H1 (cell line): ENCODE results near the gene TNXB. TPM values are rescaled to one million over a fixed set of nuclear protein-coding genes. Genes with fewer than 3 reads are reported as not detected.
"Not testable (repeated sequence)": the region's sequence is repeated elsewhere in the genome, so short reads cannot be mapped to it uniquely, and the experiment has no call there.

Experiments used
- CTCF ChIA-PET: fragments of 300-600 bp; sonication (Branson Sonifier 250); formaldehyde crosslinking; loops from one replicate; lab custom pipeline; 2021; ENCODE audit not compliant: partially characterized antibody; lab: Charles Lee
- POLR2A ChIA-PET: fragments of 300-600 bp; sonication (Branson Sonifier 250); formaldehyde crosslinking; loops from one replicate; lab custom pipeline; 2021; ENCODE audit warnings: inconsistent platforms; ENCODE audit not compliant: partially characterized antibody; lab: Charles Lee
- DNase-seq, 2 experiments: peaks; one replicate each; pipeline versions ENCODE4 v3.0.0 to v3.0.0-alpha.2; 2010 to 2022; ENCODE audit warnings: low spot score in 2 of 2, low read depth in 1 of 2, mixed read lengths in 1 of 2
- FAIRE-seq: peaks from 2 replicates; lab custom pipeline; 2011; peaks lifted over from hg19 to GRCh38; lab: Jason Lieb, UNC
- H2AFZ ChIP-seq: 2 replicates; pipeline ENCODE4 v1.8.1; 2012; ENCODE audit warnings: low read length, inconsistent platforms
- H2AK5ac ChIP-seq: 2 replicates; pipeline ENCODE4 v1.6.1; 2013; ENCODE audit warnings: low read depth, low read length
- H2BK120ac ChIP-seq: replicated peaks from 2 replicates; pipeline ENCODE3; 2013; ENCODE audit warnings: low read depth, low read length, inconsistent platforms
- H2BK12ac ChIP-seq: 2 replicates; pipeline ENCODE4 v1.6.1; 2013; ENCODE audit warnings: low read depth, low read length
- H2BK15ac ChIP-seq: 2 replicates; pipeline ENCODE4 v1.6.1; 2013; ENCODE audit warnings: low read length
- H2BK20ac ChIP-seq: 2 replicates; pipeline ENCODE4 v1.6.1; 2013; ENCODE audit warnings: low read length
- H2BK5ac ChIP-seq: 2 replicates; pipeline ENCODE4 v1.6.1; 2013; ENCODE audit warnings: low read depth, low read length
- H3K14ac ChIP-seq: 2 replicates; pipeline ENCODE4 v1.6.1; 2013; ENCODE audit warnings: inconsistent platforms; ENCODE audit not compliant: insufficient read length
- H3K18ac ChIP-seq: 2 replicates; pipeline ENCODE4 v1.6.1; 2013; ENCODE audit warnings: low read length; ENCODE audit errors: extremely low read depth
- H3K23ac ChIP-seq: 2 replicates; pipeline ENCODE4 v1.6.1; 2013; ENCODE audit warnings: inconsistent platforms; ENCODE audit not compliant: insufficient read length
- H3K23me2 ChIP-seq: 2 replicates; pipeline ENCODE4 v1.6.1; 2013; ENCODE audit warnings: low read depth, low read length
- H3K27ac ChIP-seq: 2 replicates; pipeline ENCODE4 v1.6.1; 2011; ENCODE audit warnings: low read depth, low read length, inconsistent platforms
- H3K27me3 ChIP-seq, 4 experiments: replicated peaks in 1 of 4; 1 replicate in 1 of 4; 2 replicates in 3 of 4; pipeline versions ENCODE4 v1.6.1 to v1.8.1; 2011 to 2013; ENCODE audit warnings: low read length in 3 of 4, mild to moderate bottlenecking in 3 of 4, inconsistent platforms in 2 of 4, mixed read lengths in 2 of 4, moderate library complexity in 1 of 4; ENCODE audit not compliant: control insufficient read depth in 3 of 4, insufficient read depth in 3 of 4; ENCODE audit errors: extremely low read depth in 1 of 4
- H3K36me3 ChIP-seq, 4 experiments: 2 replicates each; pipeline versions ENCODE4 v1.6.1 to v1.8.1; 2011 to 2013; ENCODE audit warnings: mild to moderate bottlenecking in 4 of 4, low read length in 3 of 4, moderate library complexity in 2 of 4, control low read depth in 1 of 4, inconsistent platforms in 1 of 4; ENCODE audit not compliant: insufficient read depth in 4 of 4, control insufficient read depth in 2 of 4
- H3K4ac ChIP-seq: replicated peaks from 2 replicates; pipeline ENCODE3; 2013; ENCODE audit warnings: low read length, low read depth, mixed read lengths, inconsistent platforms; ENCODE audit not compliant: insufficient read length
- H3K4me1 ChIP-seq, 4 experiments: replicated peaks in 1 of 4; 1 replicate in 1 of 4; 2 replicates in 3 of 4; pipeline versions ENCODE4 v1.6.1 to v1.8.1; 2011 to 2013; ENCODE audit warnings: low read length in 3 of 4, inconsistent platforms in 2 of 4, mixed read lengths in 1 of 4; ENCODE audit not compliant: insufficient read depth in 4 of 4, control insufficient read depth in 3 of 4
- H3K4me2 ChIP-seq, 2 experiments: 2 replicates each; pipeline versions ENCODE4 v1.6.1 to v1.8.1; 2011 to 2013; ENCODE audit warnings: low read depth in 2 of 2, low read length in 2 of 2, control low read depth in 1 of 2, inconsistent platforms in 1 of 2, mild to moderate bottlenecking in 1 of 2; ENCODE audit not compliant: insufficient read depth in 1 of 2
- H3K4me3 ChIP-seq, 4 experiments: fragments of 200-600, 300-600 bp in 1 of 4; sonication (generic), shearing (Covaris generic), sonication (Bioruptor Twin) in 1 of 4; 2 replicates each; pipeline versions ENCODE4 v1.5.1 to v1.8.1; 2011 to 2016; ENCODE audit warnings: low read length in 4 of 4, low read depth in 3 of 4, control low read depth in 2 of 4, inconsistent platforms in 2 of 4, mild to moderate bottlenecking in 2 of 4, mixed read lengths in 1 of 4, moderate library complexity in 1 of 4; ENCODE audit not compliant: insufficient read depth in 2 of 4; ENCODE audit errors: extremely low read depth in 1 of 4
- H3K56ac ChIP-seq: replicated peaks from 2 replicates; pipeline ENCODE3; 2013; ENCODE audit warnings: low read depth, mild to moderate bottlenecking, mixed read lengths, low read length, inconsistent platforms; ENCODE audit not compliant: insufficient read length
- H3K79me1 ChIP-seq: 2 replicates; pipeline ENCODE4 v1.6.1; 2013; ENCODE audit warnings: low read depth, low read length, control low read depth
- H3K79me2 ChIP-seq, 2 experiments: 2 replicates each; pipeline versions ENCODE4 v1.6.1 to v1.8.1; 2012 to 2013; ENCODE audit warnings: low read length in 2 of 2, mild to moderate bottlenecking in 2 of 2, inconsistent platforms in 1 of 2; ENCODE audit not compliant: insufficient read depth in 2 of 2, control insufficient read depth in 1 of 2
- H3K9ac ChIP-seq, 4 experiments: replicated peaks in 1 of 4; 1 replicate in 1 of 4; 2 replicates in 3 of 4; pipeline versions ENCODE4 v1.6.1 to v1.8.1; 2011 to 2013; ENCODE audit warnings: low read depth in 3 of 4, low read length in 3 of 4, control low read depth in 2 of 4, mild to moderate bottlenecking in 2 of 4, moderate library complexity in 2 of 4, inconsistent platforms in 1 of 4; ENCODE audit errors: extremely low read depth in 1 of 4
- H3K9me3 ChIP-seq, 2 experiments: 2 replicates each; pipeline versions ENCODE4 v1.6.1 to v1.8.1; 2012 to 2013; ENCODE audit warnings: mild to moderate bottlenecking in 2 of 2, moderate library complexity in 2 of 2, control low read depth in 1 of 2, inconsistent platforms in 1 of 2, low read depth in 1 of 2, low read length in 1 of 2, mixed read lengths in 1 of 2; ENCODE audit not compliant: insufficient read depth in 2 of 2
- H4K20me1 ChIP-seq, 2 experiments: replicated peaks in 1 of 2; 2 replicates each; pipeline versions ENCODE3 to v1.8.1; 2011 to 2013; ENCODE audit warnings: inconsistent platforms in 2 of 2, low read length in 2 of 2, mild to moderate bottlenecking in 1 of 2; ENCODE audit not compliant: insufficient read depth in 2 of 2, control insufficient read depth in 1 of 2
- H4K5ac ChIP-seq: 2 replicates; pipeline ENCODE4 v1.6.1; 2013; ENCODE audit warnings: low read length, low read depth, mixed read lengths, inconsistent platforms; ENCODE audit not compliant: insufficient read length
- H4K8ac ChIP-seq: 2 replicates; pipeline ENCODE4 v1.8.0; 2013; ENCODE audit warnings: mild to moderate bottlenecking, moderate library complexity, low read length, inconsistent platforms; ENCODE audit not compliant: insufficient read depth; ENCODE audit errors: extremely low read depth
- H4K91ac ChIP-seq: replicated peaks from 2 replicates; pipeline ENCODE3; 2013; ENCODE audit warnings: low read length, mixed read lengths, inconsistent platforms; ENCODE audit not compliant: insufficient read length
- WGBS, 2 experiments: shearing (Covaris generic) in 1 of 2; methylation state at CpG; one replicate each; pipeline versions ENCODE4 v1.1.6 to v1.1.7; 2013 to 2015; ENCODE audit warnings: low lambda C conversion rate in 2 of 2, mixed read lengths in 2 of 2, inconsistent platforms in 1 of 2, low coverage in 1 of 2, missing lambda C conversion rate in 1 of 2; ENCODE audit not compliant: insufficient replicate concordance in 2 of 2, insufficient coverage in 1 of 2, insufficient read length in 1 of 2; ENCODE audit errors: extremely low coverage in 1 of 2, missing lambda C conversion rate in 1 of 2; 5-methylcytosine and 5-hydroxymethylcytosine counted together
- polyA plus RNA-seq, 7 experiments: library from polyadenylated mRNA; depleted of rRNA in 3 of 7; stranded (reverse) in 5 of 7; unstranded in 2 of 7; fragments of >200 nt in 5 of 7; fragments of 200-250 nt in 2 of 7; gene quantifications; 1 replicate in 5 of 7; 2 replicates in 1 of 7; 4 replicates in 1 of 7; pipeline versions ENCODE4 v1.2.1 to v1.2.3, GENCODE V29; 2011 to 2013; ENCODE audit warnings: missing spikeins in 2 of 7, mixed read lengths in 2 of 7
- total RNA-seq: library from RNA; stranded (reverse); fragmentation: NEBNext Ultra II Directional; extraction: Animal tissue kit (Norgen Biotek cat#: 25700); gene quantifications from 2 replicates; pipeline ENCODE4 v1.2.1, GENCODE V29; 2021

TNXB gene
- total and polyA plus RNA-seq, 2 of the 8 experiments (the other 6 are each of a cell fraction or from before 2014, with no cell fraction given), result 3.1 to 4.8 TPM

- H3K56ac ChIP-seq, H2BK15ac ChIP-seq, H3K27me3 ChIP-seq, H4K5ac ChIP-seq, H3K4me3 ChIP-seq, H3K79me2 ChIP-seq, H2BK12ac ChIP-seq, H2AFZ ChIP-seq, H3K79me1 ChIP-seq, DNase-seq, H2BK20ac ChIP-seq, POLR2A ChIA-PET, H3K4ac ChIP-seq, H2BK5ac ChIP-seq, H3K9ac ChIP-seq, H3K18ac ChIP-seq, H3K14ac ChIP-seq, H4K20me1 ChIP-seq, H3K23me2 ChIP-seq, FAIRE-seq, H3K4me2 ChIP-seq, H3K27ac ChIP-seq, H4K8ac ChIP-seq, H3K9me3 ChIP-seq, H2AK5ac ChIP-seq, H3K23ac ChIP-seq, H3K4me1 ChIP-seq, H3K36me3 ChIP-seq, H4K91ac ChIP-seq, H2BK120ac ChIP-seq: not testable (repeated sequence)
- CTCF ChIA-PET, result interaction anchor here (1.4 kb wide), 1 partner anchor 9 kb away, joined by 5 read pairs; no protein-coding TSS in a partner anchor
- 82% methylated on average over 3 of the region's 5 CpGs; no CpG with 5 or more reads in 1 of the 2 experiments for WGBS, 2 experiments
These were observed 70.3 kb downstream of the TNXB start for GRCh38 chr6:32038878-32039277.
